CD4-positive, alpha-beta memory T cell (primary cell): Measurements from ENCODE around the gene CISD1. TPM values are rescaled to one million over a fixed set of nuclear protein-coding genes. Genes with fewer than 3 reads are reported as not detected.
"Not testable (repeated sequence)": the region's sequence is repeated elsewhere in the genome, so short reads cannot be mapped to it uniquely, and the experiment has no call there.

Experiments used
- CTCF ChIA-PET: fragments of 350-600 bp; sonication (Branson Sonifier 250); formaldehyde crosslinking; loops from one replicate; lab custom pipeline; 2021; ENCODE audit warnings: inconsistent platforms; ENCODE audit not compliant: partially characterized antibody; lab: Charles Lee
- POLR2A ChIA-PET: fragments of 350-600 bp; sonication (Branson Sonifier 250); formaldehyde crosslinking; loops from one replicate; lab custom pipeline; 2021; ENCODE audit not compliant: partially characterized antibody; lab: Charles Lee
- DNase-seq, 5 donors: peaks; one replicate each; pipeline versions ENCODE4 v3.0.0 to v3.0.0-alpha.2; 2020 to 2022; ENCODE audit warnings: mixed read lengths in 1 of 5
- H3K27ac ChIP-seq: one replicate; pipeline ENCODE4 v1.7.0; 2013; ENCODE audit warnings: low read depth, low read length
- H3K27me3 ChIP-seq: 2 replicates; pipeline ENCODE4 v1.7.0; 2013; ENCODE audit warnings: mild to moderate bottlenecking, low read length, moderate library complexity; ENCODE audit not compliant: insufficient read depth
- H3K36me3 ChIP-seq: 2 replicates; pipeline ENCODE4 v1.7.0; 2013; ENCODE audit warnings: mild to moderate bottlenecking, low read length, moderate library complexity; ENCODE audit not compliant: insufficient read depth
- H3K4me1 ChIP-seq: 2 replicates; pipeline ENCODE4 v1.7.0; 2013; ENCODE audit warnings: mild to moderate bottlenecking, low read length, moderate library complexity; ENCODE audit not compliant: insufficient read depth
- H3K4me3 ChIP-seq, 2 donors: one replicate each; pipeline ENCODE4 v1.7.0; 2013; ENCODE audit warnings: low read length in 2 of 2, mild to moderate bottlenecking in 1 of 2
- H3K9me3 ChIP-seq, 2 donors: one replicate each; pipeline ENCODE4 v1.7.0; 2013; ENCODE audit warnings: low read length in 2 of 2, control low read depth in 1 of 2; ENCODE audit not compliant: control insufficient read depth in 1 of 2
- H3K27ac Mint-ChIP-seq, 7 donors: one replicate each; pipeline ENCODE4 v1.8.0; 2020 to 2021; ENCODE audit warnings: mixed read lengths in 7 of 7, mild to moderate bottlenecking in 6 of 7, inconsistent platforms in 3 of 7, moderate library complexity in 3 of 7
- H3K27me3 Mint-ChIP-seq, 2 donors: one replicate each; pipeline ENCODE4 v1.8.0; 2020 to 2021; ENCODE audit warnings: mixed read lengths in 2 of 2
- H3K36me3 Mint-ChIP-seq, 2 donors: one replicate each; pipeline ENCODE4 v1.8.0; 2020 to 2021; ENCODE audit warnings: mixed read lengths in 2 of 2, inconsistent platforms in 1 of 2, mild to moderate bottlenecking in 1 of 2
- H3K4me1 Mint-ChIP-seq, 4 donors: one replicate each; pipeline ENCODE4 v1.8.0; 2020 to 2021; ENCODE audit warnings: mixed read lengths in 4 of 4, mild to moderate bottlenecking in 1 of 4
- H3K4me3 Mint-ChIP-seq, 8 donors: one replicate each; pipeline ENCODE4 v1.8.0; 2020 to 2021; ENCODE audit warnings: mixed read lengths in 8 of 8, mild to moderate bottlenecking in 7 of 8, moderate library complexity in 6 of 8, inconsistent platforms in 3 of 8
- H3K9me3 Mint-ChIP-seq, 8 donors: one replicate each; pipeline ENCODE4 v1.8.0; 2020 to 2021; ENCODE audit warnings: mixed read lengths in 8 of 8, mild to moderate bottlenecking in 5 of 8, inconsistent platforms in 3 of 8, moderate library complexity in 1 of 8
- intact Hi-C: fragments of 100-400 bp; cut with micrococcal nuclease; formaldehyde crosslinking; loops from one replicate; pipeline ENCODE4 v1.15.1; 2023
- polyA plus RNA-seq, 2 donors: library from polyadenylated mRNA; unstranded; fragments of 300-500 nt; fragmentation: Illumina TruSeq; gene quantifications; one replicate each; pipeline ENCODE4 v1.2.3, GENCODE V29; 2021
- total RNA-seq, 2 experiments: library from RNA; stranded (reverse); gene quantifications; one replicate each; pipeline ENCODE4 v1.2.3, GENCODE V29; 2021

Gene CISD1
- total and polyA plus RNA-seq, 4 experiments from 2014 or later, result 13.7 to 61.1 (median 32.3) TPM

- Mint-ChIP-seq H3K4me3 (peak overlapping the region in 2 of 8 donors; percentile 15 to 45), H3K36me3 (peaks cover 45 to 48% of the 10 kb centered on the region in 2 donors), H3K9me3 (peaks cover 0 to 7% (median under 1%) of the 10 kb centered on the region in 8 donors), H3K27me3 (no peaks in the 10 kb centered on the region), H3K27ac (no peak overlapping the region), H3K4me1 (peaks cover 18 to 51% (median 32%) of the 10 kb centered on the region in 4 donors)
- ChIA-PET CTCF (no interaction called here), POLR2A (no interaction called here)
- no peak for DNase-seq
- H3K4me1 ChIP-seq, result peaks cover 22% of the 10 kb centered on the region
- no peaks in the 10 kb centered on the region for H3K9me3 ChIP-seq
- no peak overlapping the region for H3K4me3 ChIP-seq
- H3K27ac ChIP-seq, result no peak overlapping the region
- H3K36me3 ChIP-seq, result peaks cover 3% of the 10 kb centered on the region
- intact Hi-C loops, result no loop called here
- H3K27me3 ChIP-seq, result no peaks in the 10 kb centered on the region
Measured at GRCh38 chr10:58239561-58240169, 29.3 kb upstream of the CISD1 start.

- DNase-seq, result no peak
- POLR2A ChIA-PET, result no interaction called here
- peaks cover 0 to 10% (median 1%) of the 10 kb centered on the region in 8 donors for H3K9me3 Mint-ChIP-seq
- H3K27me3 Mint-ChIP-seq, result no peaks in the 10 kb centered on the region
- peaks cover 18 to 51% (median 32%) of the 10 kb centered on the region in 4 donors for H3K4me1 Mint-ChIP-seq
- Histone ChIP-seq H3K9me3 (no peaks in the 10 kb centered on the region), H3K27me3 (no peaks in the 10 kb centered on the region), H3K4me3 (no peak overlapping the region), H3K27ac (no peak overlapping the region), H3K4me1 (peaks cover 22% of the 10 kb centered on the region), H3K36me3 (peaks cover 3% of the 10 kb centered on the region)
- peak overlapping the region in 1 of 8 donors; percentile 5 for H3K4me3 Mint-ChIP-seq
- intact Hi-C loops, result no loop called here
- H3K27ac Mint-ChIP-seq, result peak overlapping the region in 1 of 7 donors; percentile 74
- peaks cover 38 to 43% of the 10 kb centered on the region in 2 donors for H3K36me3 Mint-ChIP-seq
- CTCF ChIA-PET, result no interaction called here
Measured at GRCh38 chr10:58240531-58240930, 28.4 kb upstream of the CISD1 start.

GRCh38 chr10:58241346-58241745 lies 27.6 kb upstream of the CISD1 start:
- intact Hi-C loops, result no loop called here
- Mint-ChIP-seq H3K27ac (peak overlapping the region in 1 of 7 donors; percentile 22), H3K4me3 (peak overlapping the region in 1 of 8 donors; percentile 29)

GRCh38 chr10:58243269-58243668 lies 25.7 kb upstream of the CISD1 start:
- Mint-ChIP-seq H3K4me3 (no peak overlapping the region), H3K36me3 (peaks cover 13 to 17% of the 10 kb centered on the region in 2 donors), H3K9me3 (peaks cover 0 to 10% (median 4%) of the 10 kb centered on the region in 8 donors), H3K27ac (no peak overlapping the region), H3K4me1 (peaks cover 17 to 39% (median 32%) of the 10 kb centered on the region in 4 donors), H3K27me3 (no peaks in the 10 kb centered on the region)
- Histone ChIP-seq H3K4me1 (peaks cover 22% of the 10 kb centered on the region), H3K36me3 (no peaks in the 10 kb centered on the region), H3K4me3 (no peak overlapping the region), H3K27me3 (no peaks in the 10 kb centered on the region), H3K9me3 (no peaks in the 10 kb centered on the region), H3K27ac (no peak overlapping the region)
- POLR2A ChIA-PET, result no interaction called here
- intact Hi-C loops, result no loop called here
- CTCF ChIA-PET, result no interaction called here
- DNase-seq, result no peak

More at GRCh38 chr10:58241346-58241745, 27.6 kb upstream of the CISD1 start:
- DNase-seq, result no peak
- POLR2A ChIA-PET, result no interaction called here
- H3K36me3 ChIP-seq, result no peaks in the 10 kb centered on the region
- peaks cover 22% of the 10 kb centered on the region for H3K4me1 ChIP-seq
- CTCF ChIA-PET, result interaction anchor here (0.5 kb wide), 1 partner anchor 36 kb away, joined by 3 read pairs; no protein-coding TSS in a partner anchor
- peaks cover 0 to 10% (median 2%) of the 10 kb centered on the region in 8 donors for H3K9me3 Mint-ChIP-seq
- H3K36me3 Mint-ChIP-seq, result peaks cover 31 to 36% of the 10 kb centered on the region in 2 donors
- no peak overlapping the region for H3K4me3 ChIP-seq
- peaks cover 18 to 51% (median 32%) of the 10 kb centered on the region in 4 donors for H3K4me1 Mint-ChIP-seq
- H3K27ac ChIP-seq, result no peak overlapping the region
- H3K27me3 ChIP-seq, result no peaks in the 10 kb centered on the region
- no peaks in the 10 kb centered on the region for H3K27me3 Mint-ChIP-seq
- H3K9me3 ChIP-seq, result no peaks in the 10 kb centered on the region

- H3K9me3 Mint-ChIP-seq, result peaks cover 0 to 13% (median 4%) of the 10 kb centered on the region in 8 donors
- H3K36me3 Mint-ChIP-seq, result peaks cover 17 to 20% of the 10 kb centered on the region in 2 donors
- H3K4me3 ChIP-seq, H3K27ac Mint-ChIP-seq, POLR2A ChIA-PET, H3K36me3 ChIP-seq, H3K27ac ChIP-seq, intact Hi-C loops, H3K4me3 Mint-ChIP-seq, CTCF ChIA-PET, H3K9me3 ChIP-seq, H3K27me3 Mint-ChIP-seq, H3K27me3 ChIP-seq: not testable (repeated sequence)
- peaks cover 22% of the 10 kb centered on the region for H3K4me1 ChIP-seq
- peaks cover 17 to 38% (median 32%) of the 10 kb centered on the region in 4 donors for H3K4me1 Mint-ChIP-seq
- peak in 1 of 5 donors; percentile 38 for DNase-seq
Measured at GRCh38 chr10:58243801-58244200, 25.2 kb upstream of the CISD1 start.

- POLR2A ChIA-PET, DNase-seq, H3K27me3 Mint-ChIP-seq, H3K27ac ChIP-seq, H3K27me3 ChIP-seq, intact Hi-C loops, CTCF ChIA-PET, H3K27ac Mint-ChIP-seq, H3K36me3 ChIP-seq, H3K4me3 Mint-ChIP-seq, H3K4me3 ChIP-seq, H3K9me3 ChIP-seq: not testable (repeated sequence)
- H3K4me1 Mint-ChIP-seq, result peaks cover 15 to 36% (median 31%) of the 10 kb centered on the region in 4 donors
- peaks cover 0 to 13% (median 4%) of the 10 kb centered on the region in 8 donors for H3K9me3 Mint-ChIP-seq
- peaks cover 20% of the 10 kb centered on the region for H3K4me1 ChIP-seq
- peaks cover 17 to 20% of the 10 kb centered on the region in 2 donors for H3K36me3 Mint-ChIP-seq
Measured at GRCh38 chr10:58244242-58244641, 24.7 kb upstream of the CISD1 start.

GRCh38 chr10:58244666-58245065 lies 24.3 kb upstream of the CISD1 start:
- H3K27ac Mint-ChIP-seq, DNase-seq, H3K4me3 ChIP-seq, CTCF ChIA-PET, POLR2A ChIA-PET, H3K4me3 Mint-ChIP-seq, H3K27me3 ChIP-seq, H3K36me3 ChIP-seq, intact Hi-C loops, H3K9me3 ChIP-seq, H3K27ac ChIP-seq, H3K27me3 Mint-ChIP-seq: not testable (repeated sequence)
- H3K4me1 Mint-ChIP-seq, result peaks cover 14 to 32% (median 27%) of the 10 kb centered on the region in 4 donors
- H3K4me1 ChIP-seq, result peaks cover 16% of the 10 kb centered on the region
- peaks cover 17 to 20% of the 10 kb centered on the region in 2 donors for H3K36me3 Mint-ChIP-seq
- peaks cover 0 to 13% (median 4%) of the 10 kb centered on the region in 8 donors for H3K9me3 Mint-ChIP-seq
